HG02970 (cell line): ENCODE results near the gene BRSK1.

Experiments
- ATAC-seq: cut with Tn5 transposase; IDR thresholded peaks from one replicate; pipeline ENCODE4 v1.9.1; 2021; ENCODE audit warnings: mild to moderate bottlenecking, moderate library complexity, moderate number of reproducible peaks; ENCODE audit not compliant: unreplicated experiment, low FRiP score

BRSK1 gene

GRCh38 chr19:55270172-55270942, 13.4 kb upstream of the BRSK1 start:
- no peak for ATAC-seq

GRCh38 chr19:55272142-55272541, 11.7 kb upstream of the BRSK1 start:
- ATAC-seq, result no peak

GRCh38 chr19:55273978-55274707, 9.7 kb upstream of the BRSK1 start:
- no peak for ATAC-seq

GRCh38 chr19:55275851-55276719, 7.7 kb upstream of the BRSK1 start:
- ATAC-seq, result no peak

GRCh38 chr19:55276720-55277430, 6.9 kb upstream of the BRSK1 start:
- no peak for ATAC-seq

GRCh38 chr19:55277494-55277893, 6.3 kb upstream of the BRSK1 start:
- no peak for ATAC-seq

- ATAC-seq, result no peak
Measured at GRCh38 chr19:55278391-55279135, 5.2 kb upstream of the BRSK1 start.

GRCh38 chr19:55279340-55279739, 4.5 kb upstream of the BRSK1 start:
- no peak for ATAC-seq

- ATAC-seq, result peak; percentile 80
Measured at GRCh38 chr19:55279770-55280643, 3.8 kb upstream of the BRSK1 start, which contains the start of gene HSPBP1. TSS of gene HSPBP1 (minus strand) at chr19:55280110. CDS start at chr19:55279608, 502 bp downstream.

GRCh38 chr19:55284405-55285058, 735 bp downstream of the BRSK1 start:
- no peak for ATAC-seq

GRCh38 chr19:55285229-55285890, 1.6 kb downstream of the BRSK1 start:
- no peak for ATAC-seq

GRCh38 chr19:55287361-55288079, 3.7 kb downstream of the BRSK1 start:
- no peak for ATAC-seq

- ATAC-seq, result no peak
Measured at GRCh38 chr19:55289117-55289796, 5.5 kb downstream of the BRSK1 start.

- no peak for ATAC-seq
Measured at GRCh38 chr19:55297267-55297666, 13.5 kb downstream of the BRSK1 start.

GRCh38 chr19:55299991-55300390, 16.2 kb downstream of the BRSK1 start:
- no peak for ATAC-seq

- no peak for ATAC-seq
Measured at GRCh38 chr19:55300886-55301458, 17.2 kb downstream of the BRSK1 start.
